Keratinocyte (primary cell): Measurements from ENCODE around the gene NAALADL2. TPM values are rescaled to one million over a fixed set of nuclear protein-coding genes. Genes with fewer than 3 reads are reported as not detected.

ENCODE experiments used
- DNase-seq: peaks from one replicate; pipeline ENCODE4 v3.0.0-alpha.2; 2011; ENCODE audit warnings: low read depth, missing footprints, low spot score
- FAIRE-seq: peaks from 2 replicates; lab custom pipeline; 2011; peaks lifted over from hg19 to GRCh38; lab: Jason Lieb, UNC
- H2AFZ ChIP-seq: 2 replicates; pipeline ENCODE4 v1.6.0; 2012; ENCODE audit warnings: low read length, control low read depth, inconsistent platforms; ENCODE audit not compliant: control insufficient read depth
- H3K27ac ChIP-seq: 2 replicates; pipeline ENCODE4 v1.5.1; 2011; ENCODE audit warnings: low read length; ENCODE audit not compliant: control insufficient read depth, insufficient read depth
- H3K27me3 ChIP-seq: 3 replicates; pipeline ENCODE4 v1.6.0; 2011; ENCODE audit warnings: low read length; ENCODE audit not compliant: control insufficient read depth, insufficient read depth; ENCODE audit errors: extremely low read depth
- H3K36me3 ChIP-seq, 2 experiments: 2 replicates in 1 of 2; 3 replicates in 1 of 2; pipeline ENCODE4 v1.5.1; 2011; ENCODE audit warnings: low read length in 2 of 2, mild to moderate bottlenecking in 1 of 2; ENCODE audit not compliant: control insufficient read depth in 2 of 2, insufficient read depth in 2 of 2; ENCODE audit errors: extremely low read depth in 1 of 2
- H3K4me1 ChIP-seq: 3 replicates; pipeline ENCODE4 v1.5.1; 2011; ENCODE audit warnings: low read length; ENCODE audit not compliant: control insufficient read depth, insufficient read depth; ENCODE audit errors: extremely low read depth
- H3K4me2 ChIP-seq: 3 replicates; pipeline ENCODE4 v1.6.0; 2011; ENCODE audit warnings: low read depth, low read length; ENCODE audit not compliant: control insufficient read depth, insufficient read depth; ENCODE audit errors: extremely low read depth
- H3K4me3 ChIP-seq, 3 experiments: fragments of 200-600 bp in 1 of 3; sonication (generic) in 1 of 3; 2 replicates in 2 of 3; 3 replicates in 1 of 3; pipeline ENCODE4 v1.5.1; 2011 to 2016; ENCODE audit warnings: low read length in 3 of 3, mild to moderate bottlenecking in 3 of 3, control low read depth in 2 of 3, inconsistent platforms in 1 of 3, low read depth in 1 of 3, mixed read lengths in 1 of 3, mixed run types in 1 of 3, moderate library complexity in 1 of 3; ENCODE audit not compliant: control insufficient read depth in 2 of 3, insufficient read depth in 2 of 3; ENCODE audit errors: extremely low read depth in 1 of 3
- H3K79me2 ChIP-seq: 2 replicates; pipeline ENCODE4 v1.6.0; 2012; ENCODE audit warnings: low read length; ENCODE audit not compliant: control insufficient read depth, insufficient read depth
- H3K9ac ChIP-seq: 3 replicates; pipeline ENCODE4 v1.6.0; 2011; ENCODE audit warnings: low read length; ENCODE audit not compliant: control insufficient read depth, insufficient read depth; ENCODE audit errors: extremely low read depth
- H3K9me1 ChIP-seq: 3 replicates; pipeline ENCODE4 v1.6.0; 2011; ENCODE audit warnings: low read length; ENCODE audit not compliant: control insufficient read depth, insufficient read depth; ENCODE audit errors: extremely low read depth
- H3K9me3 ChIP-seq: 2 replicates; pipeline ENCODE4 v1.5.1; 2012; ENCODE audit warnings: low read depth, low read length; ENCODE audit not compliant: control insufficient read depth
- H4K20me1 ChIP-seq: 3 replicates; pipeline ENCODE4 v1.6.0; 2011; ENCODE audit warnings: low read length; ENCODE audit not compliant: control insufficient read depth, insufficient read depth; ENCODE audit errors: extremely low read depth
- CTCF ChIP-seq, 3 experiments: IDR thresholded peaks in 1 of 3; conservative IDR thresholded peaks in 1 of 3; optimal IDR thresholded peaks in 1 of 3; 2 replicates in 2 of 3; 3 replicates in 1 of 3; pipeline versions ENCODE3 to v1.5.1; 2011; ENCODE audit warnings: low read length in 3 of 3, mild to moderate bottlenecking in 3 of 3, moderate library complexity in 2 of 3, control low read depth in 1 of 3, inconsistent platforms in 1 of 3; ENCODE audit not compliant: insufficient read depth in 2 of 3; ENCODE audit errors: extremely low read depth in 1 of 3
- EZH2 ChIP-seq: IDR thresholded peaks from one replicate; pipeline ENCODE4 v1.6.1; 2012; ENCODE audit warnings: inconsistent platforms, mild to moderate bottlenecking, low read length, moderate library complexity
- dilution Hi-C: fragments of 300-500 bp; cut with MboI; formaldehyde crosslinking; loops from one replicate; pipeline ENCODE4 v1.7.0; 2020; ENCODE audit warnings: low sequenced_read_pairs; ENCODE audit not compliant: extremely low pct_ligation_motif_present
- polyA plus RNA-seq, 5 experiments: library from polyadenylated mRNA; depleted of rRNA in 3 of 5; stranded (reverse) in 3 of 5; stranded (forward) in 1 of 5; unstranded in 1 of 5; fragments of >200 nt; gene quantifications; 1 replicate in 1 of 5; 2 replicates in 3 of 5; 3 replicates in 1 of 5; pipeline versions ENCODE4 v1.2.1 to v1.2.3, GENCODE V29; 2011 to 2012; ENCODE audit warnings: missing spikeins in 2 of 5, low read depth in 1 of 5, low replicate concordance in 1 of 5

NAALADL2 gene
- polyA plus RNA-seq, 1 donor (not counting 4 experiments of a cell fraction or from before 2014, with no cell fraction given) = 0.75 TPM

DNA sequence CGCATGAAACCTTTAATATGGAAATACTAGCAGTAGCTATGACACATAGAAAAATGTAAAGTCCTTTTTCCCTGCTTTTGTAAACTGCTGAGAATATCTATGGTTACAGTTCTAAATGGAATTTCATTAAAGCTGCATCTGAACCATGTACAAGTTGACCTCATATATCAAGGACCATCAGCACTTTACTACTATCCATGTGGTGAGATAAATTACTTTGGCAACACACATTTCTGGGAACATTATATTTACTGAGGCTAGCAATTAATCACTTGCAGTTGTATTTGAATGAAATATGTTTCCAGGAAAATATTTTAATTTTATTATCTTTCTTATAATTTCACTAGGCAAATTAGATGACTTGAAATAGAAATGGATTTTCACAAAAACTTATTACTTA lies 545.5 kb downstream of the NAALADL2 start:
- Histone ChIP-seq H3K27me3 (no peaks in the 10 kb centered on the region), H3K9ac (no peak overlapping the region), H3K36me3 (no peaks in the 10 kb centered on the region), H3K4me1 (no peaks in the 10 kb centered on the region), H2AFZ (no peak overlapping the region), H3K9me3 (no peaks in the 10 kb centered on the region), H3K4me2 (no peak overlapping the region), H3K79me2 (no peaks in the 10 kb centered on the region), H3K27ac (no peak overlapping the region), H4K20me1 (no peaks in the 10 kb centered on the region), H3K9me1 (no peaks in the 10 kb centered on the region), H3K4me3 (no peak overlapping the region)
- DNase-seq (no peak), FAIRE-seq (no peak)
- TF ChIP-seq CTCF (optimal IDR thresholded peaks at IDR 0.05 in 1 of 3, IDR thresholded peaks at IDR 0.05 in 1 of 3, conservative IDR thresholded peaks at IDR 0.05 in 1 of 3; ENCODE audit: extremely low read depth in 1 of 3, insufficient read depth in 2 of 3, low read length in 3 of 3) (no peak), EZH2 (no peak)
- dilution Hi-C loops = no loop called here

DNA sequence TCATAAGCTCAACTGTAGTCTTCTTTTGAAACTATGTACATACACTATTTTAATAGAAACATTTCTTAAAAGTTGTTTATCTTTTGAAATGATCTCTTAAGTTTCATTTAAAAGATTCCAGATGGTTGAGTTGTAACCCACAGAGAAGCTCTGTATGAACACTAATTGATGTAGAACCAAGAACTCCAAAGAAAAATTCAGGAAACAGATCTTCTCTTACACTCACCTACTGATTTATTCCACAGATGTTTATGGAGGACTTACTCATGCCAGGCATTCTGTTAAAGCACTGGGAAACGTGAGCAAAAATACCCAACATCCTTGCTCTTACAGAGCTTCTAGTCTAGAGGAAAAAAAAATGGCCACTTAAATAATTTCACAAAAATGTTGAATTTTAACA lies 551.1 kb downstream of the NAALADL2 start:
- no peak overlapping the region for H3K4me2 ChIP-seq
- no peak overlapping the region for H3K9ac ChIP-seq
- H3K27me3 ChIP-seq = no peaks in the 10 kb centered on the region
- no peak for DNase-seq
- TF ChIP-seq CTCF (optimal IDR thresholded peaks at IDR 0.05 in 1 of 3, IDR thresholded peaks at IDR 0.05 in 1 of 3, conservative IDR thresholded peaks at IDR 0.05 in 1 of 3; ENCODE audit: extremely low read depth in 1 of 3, insufficient read depth in 2 of 3, low read length in 3 of 3) = no peak
- TF ChIP-seq EZH2 = no peak
- no peak overlapping the region for H3K27ac ChIP-seq
- no peak overlapping the region for H2AFZ ChIP-seq
- H4K20me1 ChIP-seq = no peaks in the 10 kb centered on the region
- no peaks in the 10 kb centered on the region for H3K79me2 ChIP-seq
- H3K4me3 ChIP-seq = no peak overlapping the region
- H3K9me1 ChIP-seq = no peaks in the 10 kb centered on the region
- dilution Hi-C loops = no loop called here
- no peaks in the 10 kb centered on the region for H3K4me1 ChIP-seq
- no peaks in the 10 kb centered on the region for H3K36me3 ChIP-seq
- H3K9me3 ChIP-seq = no peaks in the 10 kb centered on the region
- FAIRE-seq = no peak
